HepG2 (cell line): ENCODE data around the gene NLRC3. TPM values are rescaled to one million over a fixed set of nuclear protein-coding genes. Genes with fewer than 3 reads are reported as not detected.

Source experiments
- ARID5B ChIP-seq: IDR thresholded peaks from 2 replicates; pipeline ENCODE4 v1.4.0; 2020; ENCODE audit warnings: mild to moderate bottlenecking, missing genetic modification reagents
- BCL6 ChIP-seq: IDR thresholded peaks from 2 replicates; pipeline ENCODE4 v1.6.1; 2016; ENCODE audit warnings: missing genetic modification reagents, missing compliant biosample characterization
- ERF ChIP-seq: IDR thresholded peaks from 2 replicates; pipeline ENCODE4 v1.6.1; 2018; ENCODE audit warnings: missing biosample characterization, missing genetic modification reagents
- HOXA9 ChIP-seq: sonication (generic); formaldehyde crosslinking; IDR thresholded peaks from 2 replicates; pipeline ENCODE4 v1.8.1; 2022; ENCODE audit warnings: missing genetic modification reagents, mild to moderate bottlenecking, moderate library complexity, borderline replicate concordance
- MTA1 ChIP-seq: sonication (generic); formaldehyde crosslinking; IDR thresholded peaks from 2 replicates; pipeline ENCODE4 v1.4.0; 2020; ENCODE audit warnings: missing genetic modification reagents, mild to moderate bottlenecking, borderline replicate concordance
- NR2C2 ChIP-seq: sonication (generic); formaldehyde crosslinking; IDR thresholded peaks from 2 replicates; pipeline ENCODE4 v1.4.0; 2020; ENCODE audit warnings: missing genetic modification reagents, mild to moderate bottlenecking, moderate library complexity, borderline replicate concordance
- ZNF780A ChIP-seq: sonication (generic); formaldehyde crosslinking; IDR thresholded peaks from 2 replicates; pipeline ENCODE4 v1.8.0; 2022; ENCODE audit warnings: mild to moderate bottlenecking, missing genetic modification reagents, moderate library complexity
- polyA plus RNA-seq, 8 experiments: library from polyadenylated mRNA; depleted of rRNA in 3 of 8; stranded (reverse) in 7 of 8; unstranded in 1 of 8; fragments of >200 nt; fragmentation: Illumina TruSeq in 4 of 8; extraction: Trizol in 4 of 8; gene quantifications; 2 replicates each; pipeline versions ENCODE4 v1.2.1 to v1.2.3, GENCODE V29; 2011 to 2016; ENCODE audit warnings: low read depth in 4 of 8, missing spikeins in 1 of 8, mixed read lengths in 1 of 8; ENCODE audit not compliant: insufficient read depth in 1 of 8
- total RNA-seq, 5 experiments: library from RNA; depleted of rRNA; stranded (reverse); fragments of >200 nt; fragmentation: Illumina TruSeq; extraction: Trizol; gene quantifications; 2 replicates each; pipeline ENCODE4 v1.2.3, GENCODE V29; 2016; ENCODE audit warnings: low read depth in 1 of 5
- TF ChIP-seq, protein P1 (sequence below): sonication (generic); formaldehyde crosslinking; IDR thresholded peaks from 2 replicates; pipeline ENCODE4 v1.5.1; 2020; ENCODE audit warnings: missing genetic modification reagents, mild to moderate bottlenecking, borderline replicate concordance
- TF ChIP-seq, protein P2 (sequence below): sonication (generic); formaldehyde crosslinking; conservative IDR thresholded peaks from 2 replicates; pipeline ENCODE4 v1.4.0; 2020; ENCODE audit warnings: mild to moderate bottlenecking, missing genetic modification reagents, moderate library complexity
- TF ChIP-seq, protein P3 (sequence below): sonication (generic); formaldehyde crosslinking; IDR thresholded peaks from 2 replicates; pipeline ENCODE4 v1.5.0; 2020; ENCODE audit warnings: missing genetic modification reagents
- TF ChIP-seq, protein P4 (sequence below): sonication (generic); formaldehyde crosslinking; IDR thresholded peaks from 2 replicates; pipeline ENCODE4 v1.4.0; 2020; ENCODE audit warnings: missing genetic modification reagents

NLRC3 gene
- total and polyA plus RNA-seq, 2 of the 13 experiments (the other 11 are each of a cell fraction or from before 2014, with no cell fraction given): not detected

DNA sequence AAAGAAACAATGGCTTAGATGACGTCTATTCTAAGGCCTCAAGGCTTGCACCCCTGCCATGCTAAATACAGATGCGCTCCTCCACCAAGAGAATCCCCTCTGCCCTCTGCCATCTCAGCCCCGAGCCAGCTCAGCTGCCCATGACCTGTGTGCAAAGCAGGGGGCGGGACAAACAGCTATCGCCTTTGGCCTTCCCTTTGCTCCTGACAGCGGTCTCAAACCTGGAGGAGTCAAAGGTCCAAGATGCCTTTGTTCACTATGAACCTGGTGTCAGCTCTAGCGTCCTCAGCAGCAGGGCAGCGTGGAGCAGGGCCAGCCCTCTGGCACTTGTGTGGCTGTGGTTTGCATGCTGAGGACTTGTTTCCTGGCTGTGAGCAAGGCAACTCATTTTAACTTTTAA, 21.9 kb upstream of the NLRC3 start (continued):
- TF ChIP-seq, protein P1, sequence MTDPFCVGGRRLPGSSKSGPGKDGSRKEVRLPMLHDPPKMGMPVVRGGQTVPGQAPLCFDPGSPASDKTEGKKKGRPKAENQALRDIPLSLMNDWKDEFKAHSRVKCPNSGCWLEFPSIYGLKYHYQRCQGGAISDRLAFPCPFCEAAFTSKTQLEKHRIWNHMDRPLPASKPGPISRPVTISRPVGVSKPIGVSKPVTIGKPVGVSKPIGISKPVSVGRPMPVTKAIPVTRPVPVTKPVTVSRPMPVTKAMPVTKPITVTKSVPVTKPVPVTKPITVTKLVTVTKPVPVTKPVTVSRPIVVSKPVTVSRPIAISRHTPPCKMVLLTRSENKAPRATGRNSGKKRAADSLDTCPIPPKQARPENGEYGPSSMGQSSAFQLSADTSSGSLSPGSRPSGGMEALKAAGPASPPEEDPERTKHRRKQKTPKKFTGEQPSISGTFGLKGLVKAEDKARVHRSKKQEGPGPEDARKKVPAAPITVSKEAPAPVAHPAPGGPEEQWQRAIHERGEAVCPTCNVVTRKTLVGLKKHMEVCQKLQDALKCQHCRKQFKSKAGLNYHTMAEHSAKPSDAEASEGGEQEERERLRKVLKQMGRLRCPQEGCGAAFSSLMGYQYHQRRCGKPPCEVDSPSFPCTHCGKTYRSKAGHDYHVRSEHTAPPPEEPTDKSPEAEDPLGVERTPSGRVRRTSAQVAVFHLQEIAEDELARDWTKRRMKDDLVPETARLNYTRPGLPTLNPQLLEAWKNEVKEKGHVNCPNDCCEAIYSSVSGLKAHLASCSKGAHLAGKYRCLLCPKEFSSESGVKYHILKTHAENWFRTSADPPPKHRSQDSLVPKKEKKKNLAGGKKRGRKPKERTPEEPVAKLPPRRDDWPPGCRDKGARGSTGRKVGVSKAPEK (CRISPR knock-in tag): no peak
- TF ChIP-seq BCL6 (CRISPR knock-in tag) (0 out of 2 replicates have a peak, but pooled peaks have one; percentile 11), HOXA9 (CRISPR knock-in tag) (no peak), NR2C2 (CRISPR knock-in tag) (no peak), ARID5B (peak; percentile 34; the same call in 1 of the 2 replicates), MTA1 (CRISPR knock-in tag) (peak; percentile 71; the same call in 1 of the 2 replicates), ERF (CRISPR knock-in tag) (no peak), ZNF780A (CRISPR knock-in tag) (no peak)
- TF ChIP-seq, protein P2, sequence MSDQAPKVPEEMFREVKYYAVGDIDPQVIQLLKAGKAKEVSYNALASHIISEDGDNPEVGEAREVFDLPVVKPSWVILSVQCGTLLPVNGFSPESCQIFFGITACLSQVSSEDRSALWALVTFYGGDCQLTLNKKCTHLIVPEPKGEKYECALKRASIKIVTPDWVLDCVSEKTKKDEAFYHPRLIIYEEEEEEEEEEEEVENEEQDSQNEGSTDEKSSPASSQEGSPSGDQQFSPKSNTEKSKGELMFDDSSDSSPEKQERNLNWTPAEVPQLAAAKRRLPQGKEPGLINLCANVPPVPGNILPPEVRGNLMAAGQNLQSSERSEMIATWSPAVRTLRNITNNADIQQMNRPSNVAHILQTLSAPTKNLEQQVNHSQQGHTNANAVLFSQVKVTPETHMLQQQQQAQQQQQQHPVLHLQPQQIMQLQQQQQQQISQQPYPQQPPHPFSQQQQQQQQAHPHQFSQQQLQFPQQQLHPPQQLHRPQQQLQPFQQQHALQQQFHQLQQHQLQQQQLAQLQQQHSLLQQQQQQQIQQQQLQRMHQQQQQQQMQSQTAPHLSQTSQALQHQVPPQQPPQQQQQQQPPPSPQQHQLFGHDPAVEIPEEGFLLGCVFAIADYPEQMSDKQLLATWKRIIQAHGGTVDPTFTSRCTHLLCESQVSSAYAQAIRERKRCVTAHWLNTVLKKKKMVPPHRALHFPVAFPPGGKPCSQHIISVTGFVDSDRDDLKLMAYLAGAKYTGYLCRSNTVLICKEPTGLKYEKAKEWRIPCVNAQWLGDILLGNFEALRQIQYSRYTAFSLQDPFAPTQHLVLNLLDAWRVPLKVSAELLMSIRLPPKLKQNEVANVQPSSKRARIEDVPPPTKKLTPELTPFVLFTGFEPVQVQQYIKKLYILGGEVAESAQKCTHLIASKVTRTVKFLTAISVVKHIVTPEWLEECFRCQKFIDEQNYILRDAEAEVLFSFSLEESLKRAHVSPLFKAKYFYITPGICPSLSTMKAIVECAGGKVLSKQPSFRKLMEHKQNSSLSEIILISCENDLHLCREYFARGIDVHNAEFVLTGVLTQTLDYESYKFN (CRISPR knock-in tag): peak; percentile 25; the same call in 1 of the 2 replicates
- TF ChIP-seq, protein P3, sequence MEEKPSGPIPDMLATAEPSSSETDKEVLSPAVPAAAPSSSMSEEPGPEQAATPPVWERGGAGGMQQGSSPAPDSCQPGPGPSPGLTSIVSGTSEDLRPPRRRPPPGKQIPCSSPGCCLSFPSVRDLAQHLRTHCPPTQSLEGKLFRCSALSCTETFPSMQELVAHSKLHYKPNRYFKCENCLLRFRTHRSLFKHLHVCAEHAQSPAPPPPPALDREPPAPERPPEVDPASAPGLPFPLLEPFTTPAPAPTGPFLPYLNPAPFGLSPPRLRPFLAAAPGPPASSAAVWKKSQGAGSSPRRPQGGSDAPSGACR: no peak
- TF ChIP-seq, protein P4, sequence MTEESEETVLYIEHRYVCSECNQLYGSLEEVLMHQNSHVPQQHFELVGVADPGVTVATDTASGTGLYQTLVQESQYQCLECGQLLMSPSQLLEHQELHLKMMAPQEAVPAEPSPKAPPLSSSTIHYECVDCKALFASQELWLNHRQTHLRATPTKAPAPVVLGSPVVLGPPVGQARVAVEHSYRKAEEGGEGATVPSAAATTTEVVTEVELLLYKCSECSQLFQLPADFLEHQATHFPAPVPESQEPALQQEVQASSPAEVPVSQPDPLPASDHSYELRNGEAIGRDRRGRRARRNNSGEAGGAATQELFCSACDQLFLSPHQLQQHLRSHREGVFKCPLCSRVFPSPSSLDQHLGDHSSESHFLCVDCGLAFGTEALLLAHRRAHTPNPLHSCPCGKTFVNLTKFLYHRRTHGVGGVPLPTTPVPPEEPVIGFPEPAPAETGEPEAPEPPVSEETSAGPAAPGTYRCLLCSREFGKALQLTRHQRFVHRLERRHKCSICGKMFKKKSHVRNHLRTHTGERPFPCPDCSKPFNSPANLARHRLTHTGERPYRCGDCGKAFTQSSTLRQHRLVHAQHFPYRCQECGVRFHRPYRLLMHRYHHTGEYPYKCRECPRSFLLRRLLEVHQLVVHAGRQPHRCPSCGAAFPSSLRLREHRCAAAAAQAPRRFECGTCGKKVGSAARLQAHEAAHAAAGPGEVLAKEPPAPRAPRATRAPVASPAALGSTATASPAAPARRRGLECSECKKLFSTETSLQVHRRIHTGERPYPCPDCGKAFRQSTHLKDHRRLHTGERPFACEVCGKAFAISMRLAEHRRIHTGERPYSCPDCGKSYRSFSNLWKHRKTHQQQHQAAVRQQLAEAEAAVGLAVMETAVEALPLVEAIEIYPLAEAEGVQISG (CRISPR knock-in tag): 0 out of 2 replicates have a peak, but pooled peaks have one; percentile 35
